ENCODE measurements around the gene PARD3B. TPM values are rescaled to one million over a fixed set of nuclear protein-coding genes. Genes with fewer than 3 reads are reported as not detected.

Gene PARD3B
- total and polyA plus RNA-seq, 2 of the 8 experiments (the other 6 are each of a cell fraction or from before 2014, with no cell fraction given) = 1.2 to 5.7 TPM

- POLR2A ChIA-PET (ENCODE audit: partially characterized antibody) = interaction anchor here (1.0 kb wide), 1 partner anchor 437 kb away, joined by 3 read pairs; the partner anchor contains the start of gene NRP2
- Histone ChIP-seq H3K27ac (ENCODE audit: low read depth, low read length) (no peak overlapping the region), H3K9me3 (ENCODE audit: insufficient read depth in 2 of 2, low read depth in 1 of 2, low read length in 1 of 2) (no peaks in the 10 kb centered on the region), H2AK5ac (ENCODE audit: low read depth, low read length) (no peak overlapping the region), H3K4me1 (replicated peaks in 1 of 4; ENCODE audit: control insufficient read depth in 3 of 4, insufficient read depth in 4 of 4, low read length in 3 of 4) (no peaks in the 10 kb centered on the region), H4K20me1 (replicated peaks in 1 of 2; ENCODE audit: control insufficient read depth in 1 of 2, insufficient read depth in 2 of 2, low read length in 2 of 2) (no peaks in the 10 kb centered on the region), H3K4me2 (ENCODE audit: insufficient read depth in 1 of 2, low read depth in 2 of 2, low read length in 2 of 2) (no peak overlapping the region), H3K4me3 (ENCODE audit: extremely low read depth in 1 of 4, insufficient read depth in 2 of 4, low read depth in 3 of 4, low read length in 4 of 4) (no peak overlapping the region), H3K4ac (replicated peaks; ENCODE audit: insufficient read length, low read depth, low read length) (no peak overlapping the region), H3K18ac (ENCODE audit: extremely low read depth, low read length) (no peak overlapping the region), H2AFZ (ENCODE audit: low read length) (no peak overlapping the region), H3K9ac (replicated peaks in 1 of 4; ENCODE audit: extremely low read depth in 1 of 4, low read depth in 3 of 4, low read length in 3 of 4) (no peak overlapping the region), H3K56ac (replicated peaks; ENCODE audit: insufficient read length, low read depth, low read length) (no peak overlapping the region), H3K23ac (ENCODE audit: insufficient read length) (no peak overlapping the region), H2BK120ac (replicated peaks; ENCODE audit: low read depth, low read length) (no peak overlapping the region), H2BK20ac (ENCODE audit: low read length) (no peak overlapping the region), H3K14ac (ENCODE audit: insufficient read length) (no peak overlapping the region), H4K91ac (replicated peaks; ENCODE audit: insufficient read length, low read length) (no peak overlapping the region), H2BK15ac (ENCODE audit: low read length) (no peak overlapping the region), H3K79me2 (ENCODE audit: control insufficient read depth in 1 of 2, insufficient read depth in 2 of 2, low read length in 2 of 2) (no peaks in the 10 kb centered on the region), H2BK12ac (ENCODE audit: low read depth, low read length) (no peak overlapping the region), H3K36me3 (ENCODE audit: control insufficient read depth in 2 of 4, insufficient read depth in 4 of 4, low read length in 3 of 4) (no peaks in the 10 kb centered on the region), H2BK5ac (ENCODE audit: low read depth, low read length) (no peak overlapping the region), H4K8ac (ENCODE audit: extremely low read depth, insufficient read depth, low read length) (no peak overlapping the region), H3K79me1 (ENCODE audit: low read depth, low read length) (no peaks in the 10 kb centered on the region), H3K27me3 (replicated peaks in 1 of 4; ENCODE audit: control insufficient read depth in 3 of 4, extremely low read depth in 1 of 4, insufficient read depth in 3 of 4, low read length in 3 of 4) (no peaks in the 10 kb centered on the region), H3K23me2 (ENCODE audit: low read depth, low read length) (no peaks in the 10 kb centered on the region), H4K5ac (ENCODE audit: insufficient read length, low read depth, low read length) (no peak overlapping the region)
- WGBS, 2 experiments (ENCODE audit: extremely low coverage in 1 of 2, insufficient coverage in 1 of 2, insufficient read length in 1 of 2, insufficient replicate concordance in 2 of 2, low coverage in 1 of 2, low lambda C conversion rate in 2 of 2, missing lambda C conversion rate in 1 of 2) = 83% methylated on average over 2 of the region's 2 CpGs; no CpG with 5 or more reads in 1 of the 2 experiments
- FAIRE-seq (no peak), DNase-seq (ENCODE audit: low read depth in 1 of 2, low spot score in 2 of 2) (no peak)
- TF ChIP-seq CBX8 (IDR thresholded peaks at IDR 0.05; ENCODE audit: borderline replicate concordance, low read depth, low read length) (no peak), SP2 (IDR thresholded peaks at IDR 0.05; ENCODE audit: low read length) (no peak), GTF2F1 (IDR thresholded peaks at IDR 0.05; ENCODE audit: borderline replicate concordance, low read depth, low read length) (no peak), MAFK (IDR thresholded peaks at IDR 0.05; ENCODE audit: low read depth, low read length) (no peak)
- CTCF ChIA-PET (ENCODE audit: partially characterized antibody) = interaction anchor here (1.2 kb wide), 1 partner anchor 354 kb away, joined by 3 read pairs; no protein-coding TSS in a partner anchor
Measured at GRCh38 chr2:205245652-205246051, 700.4 kb downstream of the PARD3B start.

Data from H1 (cell line).